Measurements from ENCODE around the gene LPAR3.

LPAR3 gene

DNA sequence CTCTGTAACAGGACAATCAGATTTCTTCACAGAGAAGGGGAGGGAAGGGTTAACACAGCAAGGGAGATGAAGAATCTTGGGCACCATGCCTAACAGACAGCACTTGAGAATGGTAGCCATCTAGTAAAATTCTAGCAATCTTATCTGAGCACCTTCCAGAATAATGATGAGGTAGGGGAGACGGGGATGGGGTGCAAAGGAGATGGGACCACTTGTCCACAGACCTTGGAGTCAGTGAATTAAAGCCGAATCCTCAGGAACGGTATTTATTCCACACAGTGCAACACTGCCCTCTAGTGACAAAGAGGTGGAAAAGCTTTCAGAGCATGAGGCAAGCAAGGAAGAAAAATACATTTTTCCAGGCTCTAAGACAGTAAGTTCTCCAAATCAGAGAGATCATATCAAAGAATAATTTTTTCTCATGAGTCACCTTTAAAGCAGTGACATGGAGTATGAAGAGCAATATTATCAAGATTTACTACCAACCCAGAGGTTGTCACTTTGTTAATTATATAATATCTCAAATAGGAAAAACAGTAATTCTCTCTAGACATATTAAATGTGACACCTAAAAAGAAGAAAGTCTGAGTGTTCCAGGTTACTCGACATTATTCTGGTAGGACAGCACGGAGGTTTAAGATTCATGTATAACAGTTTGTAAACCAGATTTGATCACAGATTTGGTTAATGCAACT lies 43.3 kb upstream of the LPAR3 start:
- H3K4me1 ChIP-seq: no peaks in the 10 kb centered on the region
- no peaks in the 10 kb centered on the region for H3K36me3 ChIP-seq
- TF ChIP-seq, protein P1, sequence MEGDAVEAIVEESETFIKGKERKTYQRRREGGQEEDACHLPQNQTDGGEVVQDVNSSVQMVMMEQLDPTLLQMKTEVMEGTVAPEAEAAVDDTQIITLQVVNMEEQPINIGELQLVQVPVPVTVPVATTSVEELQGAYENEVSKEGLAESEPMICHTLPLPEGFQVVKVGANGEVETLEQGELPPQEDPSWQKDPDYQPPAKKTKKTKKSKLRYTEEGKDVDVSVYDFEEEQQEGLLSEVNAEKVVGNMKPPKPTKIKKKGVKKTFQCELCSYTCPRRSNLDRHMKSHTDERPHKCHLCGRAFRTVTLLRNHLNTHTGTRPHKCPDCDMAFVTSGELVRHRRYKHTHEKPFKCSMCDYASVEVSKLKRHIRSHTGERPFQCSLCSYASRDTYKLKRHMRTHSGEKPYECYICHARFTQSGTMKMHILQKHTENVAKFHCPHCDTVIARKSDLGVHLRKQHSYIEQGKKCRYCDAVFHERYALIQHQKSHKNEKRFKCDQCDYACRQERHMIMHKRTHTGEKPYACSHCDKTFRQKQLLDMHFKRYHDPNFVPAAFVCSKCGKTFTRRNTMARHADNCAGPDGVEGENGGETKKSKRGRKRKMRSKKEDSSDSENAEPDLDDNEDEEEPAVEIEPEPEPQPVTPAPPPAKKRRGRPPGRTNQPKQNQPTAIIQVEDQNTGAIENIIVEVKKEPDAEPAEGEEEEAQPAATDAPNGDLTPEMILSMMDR (IDR thresholded peaks at IDR 0.05; ENCODE audit: low read depth, low read length): peak; percentile 78
- no peaks in the 10 kb centered on the region for H3K27me3 ChIP-seq
- H3K4me3 ChIP-seq (ENCODE audit: low read depth, low read length): no peak overlapping the region
- DNase-seq: peak; percentile 12
- no peaks in the 10 kb centered on the region for H3K9me3 ChIP-seq

DNA sequence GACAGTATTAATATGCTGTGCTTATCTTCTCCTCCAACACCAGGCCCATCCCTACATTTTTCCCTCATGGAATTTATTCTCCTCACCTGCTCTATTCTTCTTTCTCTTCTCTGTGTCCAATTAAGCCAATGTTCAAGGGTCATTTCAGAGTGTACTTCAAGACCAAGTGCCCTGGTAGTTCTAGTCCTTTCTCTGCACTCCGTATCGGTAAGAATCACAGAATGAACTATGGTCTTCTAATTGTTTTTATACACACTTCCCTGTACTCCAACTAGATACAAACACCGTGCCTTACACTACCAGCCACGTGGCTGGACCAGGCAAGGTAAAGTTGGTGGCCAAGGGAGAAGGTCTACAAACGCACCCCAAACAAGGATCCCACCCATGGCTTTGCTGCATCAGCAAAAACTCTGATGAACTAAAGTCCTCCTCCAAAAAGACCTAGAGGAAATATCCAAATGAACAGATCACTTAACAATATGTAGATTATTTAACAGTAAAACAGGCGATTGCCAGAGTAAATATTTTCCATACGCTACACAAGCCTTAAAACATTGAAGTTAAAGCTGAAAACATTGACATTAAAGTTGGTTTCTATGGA lies 40.1 kb upstream of the LPAR3 start:
- TF ChIP-seq, protein P1 (IDR thresholded peaks at IDR 0.05; ENCODE audit: low read depth, low read length): no peak
- no peak overlapping the region for H3K4me3 ChIP-seq (ENCODE audit: low read depth, low read length)
- no peaks in the 10 kb centered on the region for H3K27me3 ChIP-seq
- H3K9me3 ChIP-seq: no peaks in the 10 kb centered on the region
- no peak for DNase-seq
- H3K36me3 ChIP-seq: no peaks in the 10 kb centered on the region
- H3K4me1 ChIP-seq: no peaks in the 10 kb centered on the region

DNA sequence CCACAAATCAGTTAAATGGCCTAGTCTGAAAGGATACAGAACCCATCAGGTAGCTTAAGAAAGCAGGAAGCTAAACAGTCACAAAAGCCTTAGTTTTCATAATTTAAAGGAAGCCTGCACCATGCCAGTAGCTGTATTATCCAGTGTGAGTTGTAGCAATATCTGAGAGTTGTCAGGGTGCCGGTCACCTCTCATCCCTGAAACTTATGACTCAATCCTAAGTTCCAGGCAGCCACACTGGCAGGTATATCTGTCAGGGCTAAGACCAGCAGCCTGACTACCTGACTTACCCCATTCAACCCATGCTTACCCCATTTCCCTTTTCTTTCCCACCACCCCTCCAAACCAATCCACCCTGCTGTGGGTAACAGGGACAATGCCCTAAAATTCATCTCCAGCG lies 37.8 kb upstream of the LPAR3 start:
- no peaks in the 10 kb centered on the region for H3K4me1 ChIP-seq
- no peak overlapping the region for H3K4me3 ChIP-seq (ENCODE audit: low read depth, low read length)
- no peaks in the 10 kb centered on the region for H3K9me3 ChIP-seq
- no peaks in the 10 kb centered on the region for H3K36me3 ChIP-seq
- no peaks in the 10 kb centered on the region for H3K27me3 ChIP-seq
- DNase-seq: no peak
- TF ChIP-seq, protein P1 (IDR thresholded peaks at IDR 0.05; ENCODE audit: low read depth, low read length): no peak

DNA sequence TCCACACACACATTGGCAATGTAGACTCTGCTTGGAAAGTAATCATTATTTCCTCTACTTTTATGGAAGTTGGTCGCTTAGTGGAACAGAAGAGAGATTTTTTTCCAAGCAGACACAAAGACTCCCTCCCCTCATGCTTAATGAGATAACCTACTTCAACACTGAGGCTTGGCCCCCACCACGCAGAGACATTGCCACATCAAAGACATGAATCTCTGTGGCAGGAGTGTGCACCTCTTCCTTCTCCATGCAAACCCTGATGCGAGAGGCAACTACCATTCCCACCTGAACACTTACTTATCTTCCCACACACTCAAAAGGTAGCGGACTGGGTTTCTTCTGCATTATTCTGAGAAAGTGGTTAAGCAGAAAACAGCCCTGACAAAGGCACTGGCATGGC lies 37.3 kb upstream of the LPAR3 start:
- TF ChIP-seq, protein P1 (IDR thresholded peaks at IDR 0.05; ENCODE audit: low read depth, low read length): no peak
- H3K36me3 ChIP-seq: no peaks in the 10 kb centered on the region
- no peak for DNase-seq
- H3K27me3 ChIP-seq: no peaks in the 10 kb centered on the region
- H3K4me1 ChIP-seq: no peaks in the 10 kb centered on the region
- no peaks in the 10 kb centered on the region for H3K9me3 ChIP-seq
- no peak overlapping the region for H3K4me3 ChIP-seq (ENCODE audit: low read depth, low read length)

DNA sequence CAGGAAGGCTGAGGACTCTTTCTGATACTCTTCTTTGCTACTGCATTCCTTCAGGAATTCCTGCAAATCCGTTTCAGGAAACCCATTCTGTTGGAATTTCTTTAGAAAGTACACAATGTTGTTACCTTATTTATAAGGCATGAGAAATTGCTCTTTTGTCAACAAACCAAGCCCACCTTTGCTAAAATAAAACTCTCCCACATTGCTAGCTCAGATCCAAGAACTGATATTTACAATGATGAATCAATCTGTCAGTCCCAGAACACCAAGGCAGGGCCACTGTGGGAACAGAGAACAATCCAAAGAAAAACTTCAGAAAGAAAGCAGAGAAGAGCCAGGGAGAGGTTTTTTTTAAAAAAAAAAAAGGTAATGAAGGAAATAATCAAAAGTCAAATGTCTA lies 36.6 kb upstream of the LPAR3 start:
- no peaks in the 10 kb centered on the region for H3K4me1 ChIP-seq
- H3K9me3 ChIP-seq: no peaks in the 10 kb centered on the region
- no peak overlapping the region for H3K4me3 ChIP-seq (ENCODE audit: low read depth, low read length)
- DNase-seq: no peak
- TF ChIP-seq, protein P1 (IDR thresholded peaks at IDR 0.05; ENCODE audit: low read depth, low read length): no peak
- H3K27me3 ChIP-seq: no peaks in the 10 kb centered on the region
- no peaks in the 10 kb centered on the region for H3K36me3 ChIP-seq

DNA sequence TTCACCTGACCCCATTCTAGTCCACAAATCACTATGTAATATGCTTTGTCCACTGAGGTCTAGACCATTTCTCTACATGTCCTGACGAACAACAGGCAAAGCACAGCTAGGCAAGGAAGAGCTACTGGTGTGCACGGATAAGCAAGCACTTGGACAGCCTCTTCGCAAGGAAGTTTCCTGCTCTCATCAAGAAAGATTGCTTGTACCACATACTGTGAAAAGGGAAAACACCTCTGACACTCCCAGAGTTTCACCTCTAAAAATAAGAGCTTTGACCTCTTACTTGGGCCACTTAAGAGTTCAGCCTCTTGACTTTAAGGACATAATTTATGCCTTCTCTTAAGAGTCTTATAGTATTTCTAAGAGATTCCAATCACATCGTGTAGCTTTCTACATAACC lies 36.0 kb upstream of the LPAR3 start:
- Histone ChIP-seq H3K4me1 (no peaks in the 10 kb centered on the region), H3K36me3 (no peaks in the 10 kb centered on the region), H3K27me3 (no peaks in the 10 kb centered on the region), H3K4me3 (ENCODE audit: low read depth, low read length) (no peak overlapping the region), H3K9me3 (no peaks in the 10 kb centered on the region)
- TF ChIP-seq, protein P1 (IDR thresholded peaks at IDR 0.05; ENCODE audit: low read depth, low read length): no peak
- no peak for DNase-seq
